ENCODE measurements around the gene ADIPOR2.

Gene ADIPOR2

GRCh38 chr12:1830401-1830845 lies 139.6 kb downstream of the ADIPOR2 start:
- no peak for DNase-seq (ENCODE audit: low read depth in 2 of 2)

GRCh38 chr12:1830981-1831963 lies 140.4 kb downstream of the ADIPOR2 start:
- DNase-seq (ENCODE audit: low read depth in 2 of 2) = no peak

- DNase-seq (ENCODE audit: low read depth in 2 of 2) = no peak
Measured at GRCh38 chr12:1832801-1833595, 142.1 kb downstream of the ADIPOR2 start.

- no peak for DNase-seq (ENCODE audit: low read depth in 2 of 2)
Measured at GRCh38 chr12:1833596-1834028, 142.7 kb downstream of the ADIPOR2 start.

- DNase-seq (ENCODE audit: low read depth in 2 of 2) = no peak
Measured at GRCh38 chr12:1834186-1834925, 143.5 kb downstream of the ADIPOR2 start.

- no peak for DNase-seq (ENCODE audit: low read depth in 2 of 2)
Measured at GRCh38 chr12:1835211-1836131, 144.6 kb downstream of the ADIPOR2 start.

GRCh38 chr12:1836241-1836803 lies 145.5 kb downstream of the ADIPOR2 start:
- DNase-seq (ENCODE audit: low read depth in 2 of 2) = no peak

- no peak for DNase-seq (ENCODE audit: low read depth in 2 of 2)
Measured at GRCh38 chr12:1836854-1837421, 146.1 kb downstream of the ADIPOR2 start.

GRCh38 chr12:1837541-1838204 lies 146.8 kb downstream of the ADIPOR2 start:
- no peak for DNase-seq (ENCODE audit: low read depth in 2 of 2)
